SH-SY5Y (cell line): ENCODE data around the gene SALL1.

Source experiments
- GATA2 ChIP-seq: IDR thresholded peaks from 2 replicates; pipeline ENCODE4 v1.6.1; 2011; ENCODE audit warnings: mild to moderate bottlenecking, low read depth, low read length
- GATA3 ChIP-seq: IDR thresholded peaks from 2 replicates; pipeline ENCODE4 v1.6.1; 2011; ENCODE audit warnings: low read depth, mild to moderate bottlenecking, low read length, moderate library complexity

GRCh38 chr16:51113236-51114125 is 37.6 kb downstream of the SALL1 start:
- TF ChIP-seq GATA3 (no peak), GATA2 (no peak)
